ENCODE data around the gene P2RY6.
A peak's percentile ranks its signal among the peaks of the same experiment; 100 is the strongest.

The P2RY6 gene

DNA sequence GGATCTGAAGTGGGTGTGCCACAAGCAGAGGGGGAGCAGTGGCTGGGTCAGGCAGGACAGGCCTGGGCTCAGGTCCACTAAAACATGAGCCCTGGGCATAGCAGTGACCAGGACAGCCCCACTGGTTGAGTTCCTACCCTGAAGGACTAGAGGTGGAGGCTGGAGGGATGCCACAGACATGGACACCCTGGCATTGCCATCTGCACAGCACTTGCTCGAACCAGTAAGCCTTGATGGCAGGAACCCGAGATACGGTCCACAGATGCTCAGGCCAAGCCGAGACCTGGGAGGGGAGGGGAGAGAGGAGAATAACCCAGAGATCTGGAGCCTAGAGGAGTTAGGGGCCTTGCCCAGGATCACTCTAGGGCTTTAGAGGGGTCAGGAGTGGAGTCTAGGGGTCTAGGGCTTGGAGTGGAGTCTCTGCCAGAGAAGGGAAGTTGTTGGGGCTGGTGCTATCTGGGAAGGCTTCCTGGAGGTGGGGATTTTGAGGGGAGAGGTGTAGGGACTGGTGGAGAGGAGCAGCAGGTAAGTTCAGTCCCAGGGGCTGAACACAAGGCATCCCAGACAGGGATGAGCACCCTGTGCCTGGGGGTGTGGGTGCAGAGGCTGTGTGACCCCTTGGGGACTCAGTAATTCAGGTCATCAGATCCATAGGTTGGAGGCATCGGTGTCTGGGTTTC lies 73.5 kb downstream of the P2RY6 start:
- H2BK12ac ChIP-seq (ENCODE audit: low read length) = no peak overlapping the region
- no peak overlapping the region for H3K27ac ChIP-seq (replicated peaks; ENCODE audit: low read length)
- H3K18ac ChIP-seq (ENCODE audit: low read length) = no peak overlapping the region
- no peak overlapping the region for H4K8ac ChIP-seq (ENCODE audit: low read depth, low read length)
- peaks cover 30% of the 10 kb centered on the region for H3K79me1 ChIP-seq (ENCODE audit: low read depth, low read length)
- peaks cover 7 to 19% of the 10 kb centered on the region in 2 donors for H3K4me1 ChIP-seq (ENCODE audit: control insufficient read depth in 2 of 2, insufficient read depth in 1 of 2, low read depth in 1 of 2, low read length in 2 of 2)
- H2BK15ac ChIP-seq (ENCODE audit: low read length) = no peak overlapping the region
- no peaks in the 10 kb centered on the region for H3K9me3 ChIP-seq (replicated peaks in 1 of 2; ENCODE audit: control insufficient read depth in 2 of 2, insufficient read depth in 1 of 2, low read depth in 1 of 2, low read length in 2 of 2)
- DNase-seq (ENCODE audit: low spot score) = no peak
- no peak overlapping the region for H2AK5ac ChIP-seq (ENCODE audit: low read depth, low read length)
- no peak overlapping the region for H3K4me2 ChIP-seq (ENCODE audit: insufficient read depth, low read length, poor library complexity, severe bottlenecking)
- no peak overlapping the region for H2BK120ac ChIP-seq (ENCODE audit: low read depth, low read length)
- H3K4me3 ChIP-seq (ENCODE audit: low read length in 2 of 2) = peak overlapping the region in 1 of 2 donors; percentile 9
- WGBS, 2 donors (ENCODE audit: extremely low coverage in 2 of 2, insufficient read length in 2 of 2, insufficient replicate concordance in 1 of 2) = no CpG with 5 or more reads among the region's 5 CpGs
- H2AFZ ChIP-seq (ENCODE audit: low read length) = no peak overlapping the region
- peaks cover 18 to 45% of the 10 kb centered on the region in 2 donors for H3K36me3 ChIP-seq (replicated peaks in 1 of 2; ENCODE audit: control insufficient read depth in 2 of 2, insufficient read depth in 2 of 2, low read length in 2 of 2)
- H2BK5ac ChIP-seq (ENCODE audit: low read length) = peak overlapping the region; percentile 27
- peak overlapping the region; percentile 67 for H3K14ac ChIP-seq (ENCODE audit: low read length)
- no peak overlapping the region for H3K4ac ChIP-seq (ENCODE audit: low read length)
- H3K27me3 ChIP-seq (ENCODE audit: control insufficient read depth in 3 of 3, insufficient read depth in 3 of 3, low read depth in 1 of 3, low read length in 3 of 3) = peaks cover 0 to 6% (median 0%) of the 10 kb centered on the region in 3 experiments
- H3K23ac ChIP-seq (ENCODE audit: low read depth, low read length, poor library complexity) = no peak overlapping the region
- H3K9ac ChIP-seq (ENCODE audit: low read depth, low read length, poor library complexity) = no peak overlapping the region
- no peak overlapping the region for H4K91ac ChIP-seq (ENCODE audit: low read depth, low read length, poor library complexity)

DNA sequence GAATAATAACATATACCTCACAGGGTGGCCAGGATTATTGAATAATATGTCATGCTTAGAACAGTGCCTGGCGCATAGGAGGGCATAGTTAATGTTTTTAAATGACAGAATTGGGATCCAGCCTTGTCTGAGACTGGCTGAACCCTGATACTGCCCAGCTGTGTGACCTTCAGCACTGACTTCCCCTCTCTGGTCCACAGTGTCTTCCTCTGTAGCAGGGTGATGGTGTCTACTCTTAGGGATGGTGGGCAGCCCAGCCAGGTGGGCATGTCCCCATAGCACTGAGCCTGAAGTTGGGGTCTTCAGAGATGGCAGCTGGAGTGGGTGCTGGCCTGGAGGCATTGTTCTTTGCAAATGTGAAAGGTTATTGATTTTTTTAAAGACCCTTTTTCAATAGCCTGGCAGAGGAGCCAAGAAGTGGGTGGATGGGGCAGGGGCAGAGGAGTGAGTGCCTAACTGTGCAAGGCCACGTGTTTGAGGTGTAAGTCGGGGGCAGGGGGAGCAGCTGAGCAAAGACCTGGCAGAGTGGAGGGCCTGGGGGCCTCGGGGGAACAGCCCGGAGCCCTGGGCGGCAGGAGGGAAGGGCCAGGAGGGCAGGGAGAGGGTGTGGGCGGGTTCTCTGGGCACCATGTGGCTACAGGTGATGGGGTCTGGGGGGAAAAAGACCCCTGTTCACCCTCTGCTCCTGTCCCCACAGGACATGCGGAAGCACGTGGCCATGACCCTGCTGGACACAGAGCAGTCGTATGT lies 74.2 kb downstream of the P2RY6 start:
- no peaks in the 10 kb centered on the region for H3K9me3 ChIP-seq (replicated peaks in 1 of 2; ENCODE audit: control insufficient read depth in 2 of 2, insufficient read depth in 1 of 2, low read depth in 1 of 2, low read length in 2 of 2)
- no peak overlapping the region for H2BK12ac ChIP-seq (ENCODE audit: low read length)
- H3K79me1 ChIP-seq (ENCODE audit: low read depth, low read length) = peaks cover 30% of the 10 kb centered on the region
- H4K91ac ChIP-seq (ENCODE audit: low read depth, low read length, poor library complexity) = no peak overlapping the region
- H2BK5ac ChIP-seq (ENCODE audit: low read length) = no peak overlapping the region
- peaks cover 0 to 6% (median 0%) of the 10 kb centered on the region in 3 experiments for H3K27me3 ChIP-seq (ENCODE audit: control insufficient read depth in 3 of 3, insufficient read depth in 3 of 3, low read depth in 1 of 3, low read length in 3 of 3)
- no peak overlapping the region for H3K18ac ChIP-seq (ENCODE audit: low read length)
- H3K14ac ChIP-seq (ENCODE audit: low read length) = no peak overlapping the region
- H3K4me2 ChIP-seq (ENCODE audit: insufficient read depth, low read length, poor library complexity, severe bottlenecking) = no peak overlapping the region
- no peak for DNase-seq (ENCODE audit: low spot score)
- H3K4me3 ChIP-seq (ENCODE audit: low read length in 2 of 2) = no peak overlapping the region
- no CpG with 5 or more reads among the region's 10 CpGs for WGBS, 2 donors (ENCODE audit: extremely low coverage in 2 of 2, insufficient read length in 2 of 2, insufficient replicate concordance in 1 of 2)
- H3K9ac ChIP-seq (ENCODE audit: low read depth, low read length, poor library complexity) = no peak overlapping the region
- H2AK5ac ChIP-seq (ENCODE audit: low read depth, low read length) = no peak overlapping the region
- peaks cover 7 to 19% of the 10 kb centered on the region in 2 donors for H3K4me1 ChIP-seq (ENCODE audit: control insufficient read depth in 2 of 2, insufficient read depth in 1 of 2, low read depth in 1 of 2, low read length in 2 of 2)
- H3K36me3 ChIP-seq (replicated peaks in 1 of 2; ENCODE audit: control insufficient read depth in 2 of 2, insufficient read depth in 2 of 2, low read length in 2 of 2) = peaks cover 18 to 39% of the 10 kb centered on the region in 2 donors
- no peak overlapping the region for H2AFZ ChIP-seq (ENCODE audit: low read length)
- no peak overlapping the region for H3K27ac ChIP-seq (replicated peaks; ENCODE audit: low read length)
- no peak overlapping the region for H2BK15ac ChIP-seq (ENCODE audit: low read length)
- H4K8ac ChIP-seq (ENCODE audit: low read depth, low read length) = no peak overlapping the region
- no peak overlapping the region for H2BK120ac ChIP-seq (ENCODE audit: low read depth, low read length)
- H3K23ac ChIP-seq (ENCODE audit: low read depth, low read length, poor library complexity) = no peak overlapping the region
- H3K4ac ChIP-seq (ENCODE audit: low read length) = no peak overlapping the region

DNA sequence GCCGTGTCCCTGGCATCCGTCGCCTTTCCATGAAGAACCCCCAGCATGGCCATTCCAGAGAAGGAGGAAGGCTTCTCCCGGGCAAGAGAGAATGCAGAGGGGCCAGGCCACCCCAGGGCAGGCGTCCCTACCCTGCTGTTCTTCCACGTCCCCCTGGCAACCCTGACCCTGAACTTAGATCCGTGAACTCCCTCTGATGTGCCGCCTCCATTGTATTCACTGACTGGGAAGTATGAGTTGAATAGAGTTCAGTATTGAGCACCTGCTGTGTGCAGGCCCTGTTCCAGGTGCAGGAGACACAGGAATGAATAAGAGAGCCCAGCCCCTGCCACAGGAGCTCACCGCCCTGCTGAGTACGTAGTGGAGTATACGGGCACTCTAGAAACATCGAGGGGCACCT lies 74.9 kb downstream of the P2RY6 start:
- Histone ChIP-seq H3K9me3 (replicated peaks in 1 of 2; ENCODE audit: control insufficient read depth in 2 of 2, insufficient read depth in 1 of 2, low read depth in 1 of 2, low read length in 2 of 2) (no peaks in the 10 kb centered on the region), H3K18ac (ENCODE audit: low read length) (no peak overlapping the region)

More for the DNA sequence above, 74.9 kb downstream of the P2RY6 start:
- Histone ChIP-seq H3K79me1 (ENCODE audit: low read depth, low read length) (peaks cover 30% of the 10 kb centered on the region), H4K8ac (ENCODE audit: low read depth, low read length) (no peak overlapping the region), H3K4me1 (ENCODE audit: control insufficient read depth in 2 of 2, insufficient read depth in 1 of 2, low read depth in 1 of 2, low read length in 2 of 2) (peaks cover 7 to 19% of the 10 kb centered on the region in 2 donors), H3K23ac (ENCODE audit: low read depth, low read length, poor library complexity) (no peak overlapping the region), H3K27ac (replicated peaks; ENCODE audit: low read length) (no peak overlapping the region), H2BK120ac (ENCODE audit: low read depth, low read length) (no peak overlapping the region), H2BK12ac (ENCODE audit: low read length) (no peak overlapping the region), H4K91ac (ENCODE audit: low read depth, low read length, poor library complexity) (no peak overlapping the region), H3K4me3 (ENCODE audit: low read length in 2 of 2) (no peak overlapping the region), H2BK15ac (ENCODE audit: low read length) (no peak overlapping the region), H3K27me3 (ENCODE audit: control insufficient read depth in 3 of 3, insufficient read depth in 3 of 3, low read depth in 1 of 3, low read length in 3 of 3) (peaks cover 0 to 3% (median 0%) of the 10 kb centered on the region in 3 experiments), H3K9ac (ENCODE audit: low read depth, low read length, poor library complexity) (no peak overlapping the region), H2AK5ac (ENCODE audit: low read depth, low read length) (no peak overlapping the region), H3K36me3 (replicated peaks in 1 of 2; ENCODE audit: control insufficient read depth in 2 of 2, insufficient read depth in 2 of 2, low read length in 2 of 2) (peaks cover 16 to 35% of the 10 kb centered on the region in 2 donors), H2AFZ (ENCODE audit: low read length) (no peak overlapping the region), H3K4ac (ENCODE audit: low read length) (no peak overlapping the region), H3K14ac (ENCODE audit: low read length) (no peak overlapping the region), H3K4me2 (ENCODE audit: insufficient read depth, low read length, poor library complexity, severe bottlenecking) (no peak overlapping the region), H2BK5ac (ENCODE audit: low read length) (no peak overlapping the region)
- WGBS, 2 donors (ENCODE audit: extremely low coverage in 2 of 2, insufficient read length in 2 of 2, insufficient replicate concordance in 1 of 2) = no CpG with 5 or more reads among the region's 12 CpGs
- DNase-seq (ENCODE audit: low spot score) = no peak

All from neuronal stem cell (in vitro differentiated cells).